ENCODE data around the gene MYF5.

DNA sequence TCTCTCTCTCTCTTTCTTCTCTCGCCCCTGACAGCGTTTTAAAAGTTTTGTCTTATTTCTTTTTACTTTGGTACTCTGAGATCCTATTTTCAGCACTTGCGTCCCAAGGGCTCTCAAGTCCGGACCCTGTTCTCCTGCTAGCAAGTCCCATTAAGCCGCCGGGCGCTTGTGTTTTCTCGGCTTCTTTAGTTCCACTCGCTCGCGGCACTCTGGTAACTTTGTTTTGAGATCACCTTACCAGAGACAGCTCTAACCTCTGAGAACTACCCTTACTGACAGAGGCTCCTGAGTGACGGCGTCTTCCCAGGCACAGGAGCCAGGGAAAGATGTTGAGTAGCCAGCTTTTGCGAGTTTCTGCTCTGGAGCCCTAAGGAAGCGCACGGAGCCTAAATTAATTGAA, 2.7 kb upstream of the MYF5 start:
- TF ChIP-seq, protein P1, sequence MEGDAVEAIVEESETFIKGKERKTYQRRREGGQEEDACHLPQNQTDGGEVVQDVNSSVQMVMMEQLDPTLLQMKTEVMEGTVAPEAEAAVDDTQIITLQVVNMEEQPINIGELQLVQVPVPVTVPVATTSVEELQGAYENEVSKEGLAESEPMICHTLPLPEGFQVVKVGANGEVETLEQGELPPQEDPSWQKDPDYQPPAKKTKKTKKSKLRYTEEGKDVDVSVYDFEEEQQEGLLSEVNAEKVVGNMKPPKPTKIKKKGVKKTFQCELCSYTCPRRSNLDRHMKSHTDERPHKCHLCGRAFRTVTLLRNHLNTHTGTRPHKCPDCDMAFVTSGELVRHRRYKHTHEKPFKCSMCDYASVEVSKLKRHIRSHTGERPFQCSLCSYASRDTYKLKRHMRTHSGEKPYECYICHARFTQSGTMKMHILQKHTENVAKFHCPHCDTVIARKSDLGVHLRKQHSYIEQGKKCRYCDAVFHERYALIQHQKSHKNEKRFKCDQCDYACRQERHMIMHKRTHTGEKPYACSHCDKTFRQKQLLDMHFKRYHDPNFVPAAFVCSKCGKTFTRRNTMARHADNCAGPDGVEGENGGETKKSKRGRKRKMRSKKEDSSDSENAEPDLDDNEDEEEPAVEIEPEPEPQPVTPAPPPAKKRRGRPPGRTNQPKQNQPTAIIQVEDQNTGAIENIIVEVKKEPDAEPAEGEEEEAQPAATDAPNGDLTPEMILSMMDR (IDR thresholded peaks at IDR 0.05), result no peak
- TF ChIP-seq POLR2A (IDR thresholded peaks at IDR 0.05), result no peak
